ENCODE results near the gene RALGDS.
A peak's percentile ranks its signal among the peaks of the same experiment; 100 is the strongest.
"Not testable (repeated sequence)": the region's sequence is repeated elsewhere in the genome, so short reads cannot be mapped to it uniquely, and the experiment has no call there.

Gene RALGDS

DNA sequence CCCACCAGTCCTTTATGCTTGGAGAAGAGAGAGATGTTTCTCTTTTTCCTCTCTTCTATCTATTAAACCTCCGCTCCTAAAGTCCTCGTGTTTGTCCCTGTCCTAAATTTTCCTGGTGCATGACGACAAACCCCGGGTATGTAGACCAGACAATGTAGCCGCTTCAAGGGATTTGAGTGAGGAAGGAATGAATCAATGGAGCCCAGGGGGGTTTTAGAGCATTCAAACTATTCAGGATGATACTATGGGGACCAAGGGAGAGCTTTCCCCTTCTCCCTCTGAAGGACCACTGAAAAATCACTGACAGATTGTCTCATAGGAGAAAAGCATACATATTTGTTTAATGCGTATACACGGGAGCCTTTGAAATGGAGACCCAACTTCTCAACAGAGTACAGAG is 40.9 kb downstream of the RALGDS start:
- TF ChIP-seq, protein P1, sequence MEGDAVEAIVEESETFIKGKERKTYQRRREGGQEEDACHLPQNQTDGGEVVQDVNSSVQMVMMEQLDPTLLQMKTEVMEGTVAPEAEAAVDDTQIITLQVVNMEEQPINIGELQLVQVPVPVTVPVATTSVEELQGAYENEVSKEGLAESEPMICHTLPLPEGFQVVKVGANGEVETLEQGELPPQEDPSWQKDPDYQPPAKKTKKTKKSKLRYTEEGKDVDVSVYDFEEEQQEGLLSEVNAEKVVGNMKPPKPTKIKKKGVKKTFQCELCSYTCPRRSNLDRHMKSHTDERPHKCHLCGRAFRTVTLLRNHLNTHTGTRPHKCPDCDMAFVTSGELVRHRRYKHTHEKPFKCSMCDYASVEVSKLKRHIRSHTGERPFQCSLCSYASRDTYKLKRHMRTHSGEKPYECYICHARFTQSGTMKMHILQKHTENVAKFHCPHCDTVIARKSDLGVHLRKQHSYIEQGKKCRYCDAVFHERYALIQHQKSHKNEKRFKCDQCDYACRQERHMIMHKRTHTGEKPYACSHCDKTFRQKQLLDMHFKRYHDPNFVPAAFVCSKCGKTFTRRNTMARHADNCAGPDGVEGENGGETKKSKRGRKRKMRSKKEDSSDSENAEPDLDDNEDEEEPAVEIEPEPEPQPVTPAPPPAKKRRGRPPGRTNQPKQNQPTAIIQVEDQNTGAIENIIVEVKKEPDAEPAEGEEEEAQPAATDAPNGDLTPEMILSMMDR (IDR thresholded peaks at IDR 0.05; ENCODE audit: low read depth, low read length): no peak
- DNase-seq (ENCODE audit: extremely low read depth, low read depth): no peak

DNA sequence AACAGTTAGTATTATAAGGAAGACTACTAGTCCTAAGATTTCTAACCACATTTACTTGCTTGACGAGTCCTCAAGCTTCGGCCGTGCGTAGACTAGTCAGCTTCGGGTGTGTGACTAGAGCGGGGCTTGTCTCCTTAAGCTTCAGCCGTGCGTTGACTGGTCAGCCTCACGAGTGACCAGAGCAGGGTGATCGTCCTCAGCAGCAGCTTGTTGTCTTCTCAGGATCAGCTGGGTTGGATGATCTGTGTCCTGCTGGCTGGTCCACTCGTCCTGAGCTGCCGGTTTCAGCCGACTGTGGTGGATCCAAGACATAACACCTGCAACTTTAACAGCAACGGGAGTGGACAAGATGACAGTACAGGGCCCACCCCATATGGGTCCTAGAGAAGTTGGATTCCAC is 42.6 kb downstream of the RALGDS start:
- TF ChIP-seq, protein P1 (IDR thresholded peaks at IDR 0.05; ENCODE audit: low read depth, low read length): no peak
- DNase-seq (ENCODE audit: extremely low read depth, low read depth): no peak

DNA sequence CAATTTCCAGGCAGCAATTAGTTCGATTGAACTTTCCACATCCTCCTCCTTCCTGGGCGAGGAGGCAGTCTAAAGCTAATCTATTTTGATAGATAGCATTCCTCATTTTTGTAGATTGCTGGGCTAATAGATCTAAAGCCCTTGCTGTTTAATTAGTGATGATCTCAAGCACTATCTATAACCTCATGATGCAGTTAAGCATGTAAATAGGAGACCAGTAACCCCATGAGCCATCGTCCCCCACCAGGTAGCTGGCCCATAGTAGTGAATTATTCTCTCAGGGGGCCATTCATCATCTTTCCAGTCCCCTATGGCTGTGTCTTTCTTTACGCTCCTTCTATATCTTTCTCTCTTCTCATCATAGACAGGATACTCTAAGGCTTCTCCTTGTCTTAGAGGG is 44.3 kb downstream of the RALGDS start:
- DNase-seq (ENCODE audit: extremely low read depth, low read depth): no peak
- TF ChIP-seq, protein P1 (IDR thresholded peaks at IDR 0.05; ENCODE audit: low read depth, low read length): no peak

DNA sequence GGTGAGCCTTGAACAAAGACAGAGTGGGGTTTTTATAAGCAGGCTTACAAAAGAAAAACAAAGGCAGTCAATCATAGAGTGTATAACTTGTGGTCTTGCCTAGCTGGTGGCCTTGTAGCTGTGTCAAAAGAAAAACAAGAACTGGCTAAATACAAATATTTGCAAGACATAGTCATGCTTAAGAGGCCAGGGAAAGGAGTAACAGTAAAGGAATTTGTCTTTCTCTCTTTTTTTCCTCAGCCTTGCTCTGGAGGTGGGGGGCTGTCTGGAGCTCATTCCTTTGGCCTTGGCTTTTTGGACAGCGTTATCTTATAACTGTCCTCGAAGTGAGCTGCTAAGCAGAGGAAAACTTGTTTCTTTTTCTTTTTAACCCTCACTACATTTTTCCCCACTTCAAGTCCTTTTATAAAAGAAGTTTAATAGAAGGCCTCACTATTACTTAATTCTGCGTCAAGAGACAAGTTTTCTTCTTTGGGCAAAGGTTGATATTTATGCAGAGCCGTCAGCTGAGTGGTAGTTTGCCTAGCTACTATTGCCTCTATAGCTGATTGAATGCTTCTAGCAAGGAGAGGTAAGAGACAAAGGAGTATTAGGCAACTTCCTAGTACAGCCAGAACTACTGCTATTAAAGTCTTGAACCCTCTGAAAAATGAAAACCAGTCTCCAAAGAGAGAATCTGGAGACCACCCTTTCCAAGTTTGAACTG is 45.0 kb downstream of the RALGDS start:
- peak; percentile 64 for DNase-seq (ENCODE audit: extremely low read depth, low read depth)
- TF ChIP-seq, protein P1 (IDR thresholded peaks at IDR 0.05; ENCODE audit: low read depth, low read length): no peak

DNA sequence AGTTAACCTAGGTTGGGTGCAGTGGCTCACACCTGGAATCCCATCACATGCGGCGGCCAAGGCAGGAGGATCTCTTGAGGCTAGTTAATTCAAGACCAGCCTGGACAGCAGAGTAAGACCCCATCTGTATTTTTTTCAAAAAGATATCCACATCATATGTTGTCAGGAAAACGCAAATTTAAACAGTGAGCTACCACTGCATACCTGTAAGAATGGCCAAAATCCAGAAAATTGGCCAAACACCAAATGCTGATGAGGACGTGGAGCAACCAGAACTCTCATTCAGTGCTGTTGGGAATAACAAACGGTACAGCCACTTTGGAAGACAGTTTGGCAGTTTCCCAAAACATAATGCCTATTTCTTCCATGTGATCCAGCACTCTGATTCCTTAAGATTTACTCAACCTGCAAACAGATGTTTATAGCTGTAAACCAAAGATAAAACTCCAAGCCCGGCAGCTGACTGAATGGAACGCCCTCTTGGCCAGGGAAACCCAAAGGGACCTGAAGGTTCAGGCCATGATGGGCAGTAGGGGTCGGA is 46.9 kb downstream of the RALGDS start:
- peak; percentile 43 for DNase-seq (ENCODE audit: extremely low read depth, low read depth)
- TF ChIP-seq, protein P1 (IDR thresholded peaks at IDR 0.05; ENCODE audit: low read depth, low read length): no peak

DNA sequence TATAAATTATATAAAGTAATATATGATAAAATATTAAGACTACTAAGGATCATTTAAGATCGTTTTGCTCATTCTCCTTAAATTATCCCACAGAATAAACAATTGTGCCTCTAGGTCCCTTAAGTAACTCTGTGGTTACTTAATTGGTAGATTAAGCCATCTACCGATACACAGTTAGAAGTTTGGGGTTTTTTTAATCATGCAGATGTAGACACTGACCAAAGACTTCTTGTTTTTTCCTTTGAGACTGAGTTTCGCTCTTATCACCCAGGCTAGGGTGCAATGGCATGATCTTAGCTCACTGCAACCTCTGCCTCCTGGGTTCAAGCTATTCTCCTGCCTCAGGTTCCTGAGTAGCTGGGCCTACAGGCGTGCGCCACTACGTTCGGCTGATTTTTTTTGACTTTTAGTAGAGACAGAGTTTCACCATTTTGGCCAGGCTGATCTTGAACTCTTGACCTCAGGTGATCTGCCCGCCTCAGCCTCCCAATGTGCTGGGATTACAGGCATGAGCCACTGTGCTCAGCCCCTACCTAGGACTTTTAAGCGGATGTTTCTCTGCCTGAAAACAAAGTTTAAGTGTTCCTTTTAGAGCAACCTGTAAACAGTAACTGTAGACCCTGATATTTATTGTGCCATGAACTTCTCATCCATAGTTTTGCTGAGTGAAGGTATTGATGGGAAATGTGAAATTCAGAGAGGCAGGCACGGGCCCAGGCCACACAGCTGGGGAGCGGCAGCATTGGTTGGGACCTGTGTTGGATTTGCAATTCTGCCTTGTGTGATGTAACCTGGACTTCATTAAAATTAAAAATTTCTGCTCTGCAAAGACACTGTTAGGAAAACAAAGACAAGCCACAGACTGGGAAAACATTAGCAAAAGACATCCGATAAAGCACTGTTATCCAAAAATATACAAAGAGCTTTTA is 47.7 kb downstream of the RALGDS start:
- no peak for DNase-seq (ENCODE audit: extremely low read depth, low read depth)
- TF ChIP-seq, protein P1 (IDR thresholded peaks at IDR 0.05; ENCODE audit: low read depth, low read length): no peak

DNA sequence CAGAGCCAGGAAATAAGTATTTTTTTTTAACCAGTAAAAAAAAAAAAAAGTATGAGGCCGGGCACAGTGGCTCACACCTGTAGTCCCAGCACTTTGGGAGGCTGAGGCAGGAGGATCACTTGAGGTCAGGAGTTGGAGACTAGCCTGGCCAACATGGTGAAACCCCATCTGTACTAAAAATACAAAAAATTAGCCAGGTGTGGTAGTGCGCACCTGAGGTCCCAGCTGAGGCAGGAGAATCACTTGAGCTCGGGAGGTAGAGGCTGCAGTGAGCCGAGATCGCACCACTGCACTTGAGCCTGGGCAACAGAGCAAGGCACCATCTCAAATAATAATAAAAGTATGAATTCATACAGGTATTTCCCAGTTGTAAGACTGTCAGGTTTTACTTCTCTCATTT is 48.8 kb downstream of the RALGDS start:
- DNase-seq (ENCODE audit: extremely low read depth, low read depth): not testable (repeated sequence)
